GM12878 (cell line): ENCODE results near the gene THRB. TPM values are rescaled to one million over a fixed set of nuclear protein-coding genes. Genes with fewer than 3 reads are reported as not detected.

Source experiments
- ATAC-seq: fragments of 200-7000 bp; cut with Tn5 transposase; 3 replicates; pipeline ENCODE4 v1.9.1; 2020; ENCODE audit warnings: mild to moderate bottlenecking, moderate library complexity
- BruUV-seq: library from RNA; stranded (reverse); fragments of 400-500 nt; replicated peaks from 2 replicates; lab custom pipeline; 2021; lab: Mats Ljungman, UMichigan
- CTCF ChIA-PET: fragments of 300-600 bp; sonication (Branson Sonifier 250); formaldehyde crosslinking; extraction: SDS; loops from one replicate; lab custom pipeline; 2021; ENCODE audit warnings: inconsistent platforms; lab: Yijun Ruan, JAX
- POLR2A ChIA-PET: fragments of 350-600 bp; formaldehyde crosslinking; extraction: SDS; loops from one replicate; lab custom pipeline; 2021; ENCODE audit warnings: inconsistent platforms; lab: Charles Lee
- RAD21 ChIA-PET: fragments of 300-600 bp; sonication (Branson Sonifier 250); formaldehyde crosslinking; loops from one replicate; lab custom pipeline; 2023; ENCODE audit warnings: antibody characterized with exemption; ENCODE audit not compliant: unreplicated experiment; lab: Charles Lee
- SMC1A ChIA-PET: fragments of 300-600 bp; sonication (Branson Sonifier 250); formaldehyde crosslinking; loops from one replicate; lab custom pipeline; 2023; ENCODE audit not compliant: unreplicated experiment, uncharacterized antibody; lab: Charles Lee
- DNase-seq: peaks from one replicate; pipeline ENCODE4 v3.0.0-alpha.2; 2011; ENCODE audit warnings: low read depth, low spot score
- FAIRE-seq: peaks from 3 replicates; lab custom pipeline; 2011; peaks lifted over from hg19 to GRCh38; lab: Jason Lieb, UNC
- H2AFZ ChIP-seq: 2 replicates; pipeline ENCODE4 v1.6.0; 2011; ENCODE audit warnings: low read depth, low read length, control low read depth; ENCODE audit not compliant: control insufficient read depth
- H3K27ac ChIP-seq: 2 replicates; pipeline ENCODE4 v1.5.1; 2011; ENCODE audit warnings: control low read depth; ENCODE audit not compliant: control insufficient read depth, insufficient read depth
- H3K27me3 ChIP-seq, 2 experiments: replicated peaks in 1 of 2; 2 replicates each; pipeline versions ENCODE4 v1.6.0 to v1.6.1; 2011; ENCODE audit warnings: low read length in 1 of 2; ENCODE audit not compliant: control insufficient read depth in 2 of 2, insufficient read depth in 2 of 2
- H3K36me3 ChIP-seq, 2 experiments: 2 replicates each; pipeline ENCODE4 v1.5.1; 2011; ENCODE audit warnings: low read length in 1 of 2; ENCODE audit not compliant: control insufficient read depth in 2 of 2, insufficient read depth in 2 of 2
- H3K4me1 ChIP-seq: 2 replicates; pipeline ENCODE4 v1.6.1; 2011; ENCODE audit warnings: mild to moderate bottlenecking, low read length, moderate library complexity, mixed read lengths; ENCODE audit not compliant: control insufficient read depth, insufficient read depth
- H3K4me2 ChIP-seq: 2 replicates; pipeline ENCODE4 v1.6.0; 2011; ENCODE audit warnings: control low read depth; ENCODE audit not compliant: control insufficient read depth, insufficient read depth
- H3K4me3 ChIP-seq: fragments of 200-600 bp; sonication (generic); 2 replicates; pipeline ENCODE4 v1.5.1; 2016
- H3K79me2 ChIP-seq: 2 replicates; pipeline ENCODE4 v1.6.0; 2011; ENCODE audit warnings: low read length; ENCODE audit not compliant: control insufficient read depth, insufficient read depth
- H3K9ac ChIP-seq: 2 replicates; pipeline ENCODE4 v1.8.0; 2011; ENCODE audit warnings: low read length, control low read depth, mixed read lengths; ENCODE audit not compliant: control insufficient read depth, insufficient read depth
- H3K9me3 ChIP-seq: replicated peaks from 3 replicates; pipeline ENCODE4 v1.5.1; 2011; ENCODE audit warnings: mild to moderate bottlenecking, low read length; ENCODE audit not compliant: control insufficient read depth, insufficient read depth
- H4K20me1 ChIP-seq: 2 replicates; pipeline ENCODE4 v1.6.0; 2011; ENCODE audit not compliant: control insufficient read depth, insufficient read depth
- BRCA1 ChIP-seq: IDR thresholded peaks from 2 replicates; pipeline ENCODE4 v1.6.1; 2011; ENCODE audit warnings: low read depth, low read length, improper control_type of control experiment
- CBX5 ChIP-seq: sonication (generic); IDR thresholded peaks from 2 replicates; pipeline ENCODE4 v1.6.1; 2016; ENCODE audit warnings: low read depth, moderate library complexity, mild to moderate bottlenecking, inconsistent platforms
- CHD2 ChIP-seq: IDR thresholded peaks from 2 replicates; pipeline ENCODE4 v1.6.1; 2011; ENCODE audit warnings: low read depth, low read length, improper control_type of control experiment, borderline replicate concordance
- CREM ChIP-seq: IDR thresholded peaks from 2 replicates; pipeline ENCODE4 v1.6.1; 2014; ENCODE audit warnings: antibody characterized with exemption, low read depth
- JUNB ChIP-seq: IDR thresholded peaks from 2 replicates; pipeline ENCODE4 v1.6.1; 2016; ENCODE audit warnings: antibody characterized with exemption, mild to moderate bottlenecking
- MTA2 ChIP-seq: fragments of 450-650 bp; IDR thresholded peaks from 2 replicates; pipeline ENCODE4 v1.6.1; 2016; ENCODE audit warnings: low read depth, mild to moderate bottlenecking, moderate library complexity
- NBN ChIP-seq: fragments of 450-650 bp; IDR thresholded peaks from 2 replicates; pipeline ENCODE4 v1.6.1; 2016
- POLR2AphosphoS2 ChIP-seq: IDR thresholded peaks from 2 replicates; pipeline ENCODE4 v1.6.1; 2011; ENCODE audit warnings: low read depth, mild to moderate bottlenecking, low read length, improper control_type of control experiment, moderate library complexity
- RAD21 ChIP-seq: IDR thresholded peaks from 2 replicates; pipeline ENCODE4 v1.6.1; 2011; ENCODE audit warnings: mild to moderate bottlenecking, low read depth, low read length, moderate library complexity; ENCODE audit not compliant: insufficient read depth
- ZNF384 ChIP-seq: IDR thresholded peaks from 2 replicates; pipeline ENCODE4 v1.6.1; 2012; ENCODE audit warnings: low read depth, mild to moderate bottlenecking, low read length, improper control_type of control experiment, borderline replicate concordance
- WGBS: methylation state at CpG from one replicate; pipeline ENCODE4 v1.1.6; 2016; ENCODE audit warnings: low lambda C conversion rate; ENCODE audit not compliant: insufficient replicate concordance, insufficient coverage; ENCODE audit errors: missing lambda C conversion rate; 5-methylcytosine and 5-hydroxymethylcytosine counted together
- in situ Hi-C: fragments of 300-500 bp; cut with MboI; formaldehyde crosslinking; loops from 9 replicates; pipeline ENCODE4 v1.14.3; 2018; ENCODE audit warnings: mixed read lengths
- intact Hi-C: fragments of 100-400 bp; cut with micrococcal nuclease; formaldehyde crosslinking; loops from one replicate; pipeline ENCODE4 v1.14.2; 2022; ENCODE audit not compliant: unreplicated experiment
- polyA plus RNA-seq, 11 experiments: library from polyadenylated mRNA; depleted of rRNA in 4 of 11; unstranded in 6 of 11; stranded (reverse) in 5 of 11; fragments of >200 nt; fragmentation: Nextera tagmentation in 4 of 11; fragmentation: Illumina TruSeq in 1 of 11; extraction: Ambion mirVana in 4 of 11; extraction: Trizol in 1 of 11; gene quantifications; 1 replicate in 1 of 11; 2 replicates in 10 of 11; pipeline versions ENCODE4 v1.2.1 to v1.2.3, GENCODE V29; 2011 to 2016; ENCODE audit warnings: inconsistent platforms in 2 of 11, missing spikeins in 2 of 11, low read depth in 1 of 11
- total RNA-seq, 4 experiments: library from RNA; depleted of rRNA in 3 of 4; stranded (reverse); fragments of >200 nt in 3 of 4; fragmentation: Illumina TruSeq in 1 of 4; extraction: Trizol in 1 of 4; gene quantifications; 2 replicates each; pipeline versions ENCODE4 v1.2.1 to v1.2.3, GENCODE V29; 2013 to 2021
- TF ChIP-seq, protein P1 (sequence below): fragments of 450-650 bp; IDR thresholded peaks from 2 replicates; pipeline ENCODE4 v1.6.1; 2017; ENCODE audit warnings: mild to moderate bottlenecking, moderate library complexity
- TF ChIP-seq, protein P2 (sequence below): fragments of 450-650 bp; formaldehyde crosslinking; IDR thresholded peaks from 2 replicates; pipeline ENCODE4 v1.4.0; 2022; ENCODE audit warnings: mild to moderate bottlenecking, moderate library complexity
- TF ChIP-seq, protein P3 (sequence below): fragments of 450-650 bp; IDR thresholded peaks from 2 replicates; pipeline ENCODE4 v1.6.1; 2016; ENCODE audit warnings: mild to moderate bottlenecking, moderate library complexity, borderline replicate concordance

Gene THRB
- total and polyA plus RNA-seq, 10 of the 15 experiments (the other 5 are each of a cell fraction or from before 2014, with no cell fraction given): 0.05 TPM; not detected in 9

DNA sequence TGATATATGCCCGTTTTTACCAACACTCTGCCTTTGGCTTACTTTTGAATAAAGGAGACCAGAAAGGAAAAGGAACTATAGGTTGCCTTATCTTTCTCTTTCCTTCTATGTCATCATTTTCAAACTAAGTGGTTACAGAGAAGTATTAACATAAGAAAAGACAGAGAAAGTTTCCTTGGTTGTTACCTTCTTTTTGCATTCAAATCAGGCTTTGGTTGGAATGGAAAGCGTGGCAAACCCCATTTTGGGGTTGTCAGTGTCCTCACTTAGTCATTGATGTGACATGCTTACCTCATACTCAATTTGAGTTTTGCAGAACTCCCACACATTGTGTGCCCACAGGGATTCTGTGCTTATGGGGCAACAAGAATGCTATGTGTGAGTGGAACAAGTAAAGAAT lies 3.7 kb upstream of the THRB start:
- H3K4me2 ChIP-seq: no peak overlapping the region
- intact Hi-C loops (no loop called here), in situ Hi-C loops (no loop called here)
- SMC1A ChIA-PET: no interaction called here
- no peak overlapping the region for H3K9ac ChIP-seq
- no peak for DNase-seq
- H3K79me2 ChIP-seq: no peaks in the 10 kb centered on the region
- no peak overlapping the region for H2AFZ ChIP-seq
- FAIRE-seq: no peak
- no TSS peak for BruUV-seq
- no peaks in the 10 kb centered on the region for H3K36me3 ChIP-seq
- WGBS: 0% methylated on average over 2 of the region's 2 CpGs
- RAD21 ChIA-PET: no interaction called here
- H3K27ac ChIP-seq: no peak overlapping the region
- no peaks in the 10 kb centered on the region for H3K9me3 ChIP-seq
- no peak overlapping the region for H3K4me3 ChIP-seq
- no peak for ATAC-seq
- POLR2A ChIA-PET: no interaction called here
- H4K20me1 ChIP-seq: no peaks in the 10 kb centered on the region
- H3K4me1 ChIP-seq: peaks cover 5% of the 10 kb centered on the region; the same call in 1 of the 2 replicates
- peaks cover 5 to 21% of the 10 kb centered on the region in 2 experiments for H3K27me3 ChIP-seq
- CTCF ChIA-PET: no interaction called here
- TF ChIP-seq NBN (no peak), POLR2AphosphoS2 (no peak), JUNB (no peak), CREM (no peak), CBX5 (no peak), MTA2 (no peak), CHD2 (no peak), BRCA1 (no peak), ZNF384 (no peak), RAD21 (no peak)
- TF ChIP-seq, protein P1, sequence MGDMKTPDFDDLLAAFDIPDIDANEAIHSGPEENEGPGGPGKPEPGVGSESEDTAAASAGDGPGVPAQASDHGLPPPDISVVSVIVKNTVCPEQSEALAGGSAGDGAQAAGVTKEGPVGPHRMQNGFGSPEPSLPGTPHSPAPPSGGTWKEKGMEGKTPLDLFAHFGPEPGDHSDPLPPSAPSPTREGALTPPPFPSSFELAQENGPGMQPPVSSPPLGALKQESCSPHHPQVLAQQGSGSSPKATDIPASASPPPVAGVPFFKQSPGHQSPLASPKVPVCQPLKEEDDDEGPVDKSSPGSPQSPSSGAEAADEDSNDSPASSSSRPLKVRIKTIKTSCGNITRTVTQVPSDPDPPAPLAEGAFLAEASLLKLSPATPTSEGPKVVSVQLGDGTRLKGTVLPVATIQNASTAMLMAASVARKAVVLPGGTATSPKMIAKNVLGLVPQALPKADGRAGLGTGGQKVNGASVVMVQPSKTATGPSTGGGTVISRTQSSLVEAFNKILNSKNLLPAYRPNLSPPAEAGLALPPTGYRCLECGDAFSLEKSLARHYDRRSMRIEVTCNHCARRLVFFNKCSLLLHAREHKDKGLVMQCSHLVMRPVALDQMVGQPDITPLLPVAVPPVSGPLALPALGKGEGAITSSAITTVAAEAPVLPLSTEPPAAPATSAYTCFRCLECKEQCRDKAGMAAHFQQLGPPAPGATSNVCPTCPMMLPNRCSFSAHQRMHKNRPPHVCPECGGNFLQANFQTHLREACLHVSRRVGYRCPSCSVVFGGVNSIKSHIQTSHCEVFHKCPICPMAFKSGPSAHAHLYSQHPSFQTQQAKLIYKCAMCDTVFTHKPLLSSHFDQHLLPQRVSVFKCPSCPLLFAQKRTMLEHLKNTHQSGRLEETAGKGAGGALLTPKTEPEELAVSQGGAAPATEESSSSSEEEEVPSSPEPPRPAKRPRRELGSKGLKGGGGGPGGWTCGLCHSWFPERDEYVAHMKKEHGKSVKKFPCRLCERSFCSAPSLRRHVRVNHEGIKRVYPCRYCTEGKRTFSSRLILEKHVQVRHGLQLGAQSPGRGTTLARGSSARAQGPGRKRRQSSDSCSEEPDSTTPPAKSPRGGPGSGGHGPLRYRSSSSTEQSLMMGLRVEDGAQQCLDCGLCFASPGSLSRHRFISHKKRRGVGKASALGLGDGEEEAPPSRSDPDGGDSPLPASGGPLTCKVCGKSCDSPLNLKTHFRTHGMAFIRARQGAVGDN: no peak
- TF ChIP-seq, protein P2, sequence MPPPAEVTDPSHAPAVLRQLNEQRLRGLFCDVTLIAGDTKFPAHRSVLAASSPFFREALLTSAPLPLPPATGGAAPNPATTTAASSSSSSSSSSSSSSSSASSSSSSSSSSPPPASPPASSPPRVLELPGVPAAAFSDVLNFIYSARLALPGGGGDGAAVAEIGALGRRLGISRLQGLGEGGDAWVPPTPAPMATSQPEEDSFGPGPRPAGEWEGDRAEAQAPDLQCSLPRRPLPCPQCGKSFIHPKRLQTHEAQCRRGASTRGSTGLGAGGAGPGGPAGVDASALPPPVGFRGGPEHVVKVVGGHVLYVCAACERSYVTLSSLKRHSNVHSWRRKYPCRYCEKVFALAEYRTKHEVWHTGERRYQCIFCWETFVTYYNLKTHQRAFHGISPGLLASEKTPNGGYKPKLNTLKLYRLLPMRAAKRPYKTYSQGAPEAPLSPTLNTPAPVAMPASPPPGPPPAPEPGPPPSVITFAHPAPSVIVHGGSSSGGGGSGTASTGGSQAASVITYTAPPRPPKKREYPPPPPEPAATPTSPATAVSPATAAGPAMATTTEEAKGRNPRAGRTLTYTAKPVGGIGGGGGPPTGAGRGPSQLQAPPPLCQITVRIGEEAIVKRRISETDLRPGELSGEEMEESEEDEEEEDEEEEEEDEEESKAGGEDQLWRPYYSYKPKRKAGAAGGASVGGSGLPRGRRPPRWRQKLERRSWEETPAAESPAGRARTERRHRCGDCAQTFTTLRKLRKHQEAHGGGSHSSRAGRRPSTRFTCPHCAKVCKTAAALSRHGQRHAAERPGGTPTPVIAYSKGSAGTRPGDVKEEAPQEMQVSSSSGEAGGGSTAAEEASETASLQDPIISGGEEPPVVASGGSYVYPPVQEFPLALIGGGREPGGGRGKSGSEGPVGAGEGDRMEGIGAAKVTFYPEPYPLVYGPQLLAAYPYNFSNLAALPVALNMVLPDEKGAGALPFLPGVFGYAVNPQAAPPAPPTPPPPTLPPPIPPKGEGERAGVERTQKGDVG (CRISPR knock-in tag): no peak
- TF ChIP-seq, protein P3, sequence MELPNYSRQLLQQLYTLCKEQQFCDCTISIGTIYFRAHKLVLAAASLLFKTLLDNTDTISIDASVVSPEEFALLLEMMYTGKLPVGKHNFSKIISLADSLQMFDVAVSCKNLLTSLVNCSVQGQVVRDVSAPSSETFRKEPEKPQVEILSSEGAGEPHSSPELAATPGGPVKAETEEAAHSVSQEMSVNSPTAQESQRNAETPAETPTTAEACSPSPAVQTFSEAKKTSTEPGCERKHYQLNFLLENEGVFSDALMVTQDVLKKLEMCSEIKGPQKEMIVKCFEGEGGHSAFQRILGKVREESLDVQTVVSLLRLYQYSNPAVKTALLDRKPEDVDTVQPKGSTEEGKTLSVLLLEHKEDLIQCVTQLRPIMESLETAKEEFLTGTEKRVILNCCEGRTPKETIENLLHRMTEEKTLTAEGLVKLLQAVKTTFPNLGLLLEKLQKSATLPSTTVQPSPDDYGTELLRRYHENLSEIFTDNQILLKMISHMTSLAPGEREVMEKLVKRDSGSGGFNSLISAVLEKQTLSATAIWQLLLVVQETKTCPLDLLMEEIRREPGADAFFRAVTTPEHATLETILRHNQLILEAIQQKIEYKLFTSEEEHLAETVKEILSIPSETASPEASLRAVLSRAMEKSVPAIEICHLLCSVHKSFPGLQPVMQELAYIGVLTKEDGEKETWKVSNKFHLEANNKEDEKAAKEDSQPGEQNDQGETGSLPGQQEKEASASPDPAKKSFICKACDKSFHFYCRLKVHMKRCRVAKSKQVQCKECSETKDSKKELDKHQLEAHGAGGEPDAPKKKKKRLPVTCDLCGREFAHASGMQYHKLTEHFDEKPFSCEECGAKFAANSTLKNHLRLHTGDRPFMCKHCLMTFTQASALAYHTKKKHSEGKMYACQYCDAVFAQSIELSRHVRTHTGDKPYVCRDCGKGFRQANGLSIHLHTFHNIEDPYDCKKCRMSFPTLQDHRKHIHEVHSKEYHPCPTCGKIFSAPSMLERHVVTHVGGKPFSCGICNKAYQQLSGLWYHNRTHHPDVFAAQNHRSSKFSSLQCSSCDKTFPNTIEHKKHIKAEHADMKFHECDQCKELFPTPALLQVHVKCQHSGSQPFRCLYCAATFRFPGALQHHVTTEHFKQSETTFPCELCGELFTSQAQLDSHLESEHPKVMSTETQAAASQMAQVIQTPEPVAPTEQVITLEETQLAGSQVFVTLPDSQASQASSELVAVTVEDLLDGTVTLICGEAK: no peak
